ENCODE measurements around the gene SLC4A8.
"Not testable (repeated sequence)": the region's sequence is repeated elsewhere in the genome, so short reads cannot be mapped to it uniquely, and the experiment has no call there.

Gene SLC4A8

GRCh38 chr12:51482929-51483697 lies 58.5 kb downstream of the SLC4A8 start:
- DNase-seq: peak; percentile 8 to 13

GRCh38 chr12:51484119-51484518 lies 59.5 kb downstream of the SLC4A8 start:
- no peak for DNase-seq

- no peak for DNase-seq
These were observed 63.6 kb downstream of the SLC4A8 start for GRCh38 chr12:51488281-51488680.

DNA sequence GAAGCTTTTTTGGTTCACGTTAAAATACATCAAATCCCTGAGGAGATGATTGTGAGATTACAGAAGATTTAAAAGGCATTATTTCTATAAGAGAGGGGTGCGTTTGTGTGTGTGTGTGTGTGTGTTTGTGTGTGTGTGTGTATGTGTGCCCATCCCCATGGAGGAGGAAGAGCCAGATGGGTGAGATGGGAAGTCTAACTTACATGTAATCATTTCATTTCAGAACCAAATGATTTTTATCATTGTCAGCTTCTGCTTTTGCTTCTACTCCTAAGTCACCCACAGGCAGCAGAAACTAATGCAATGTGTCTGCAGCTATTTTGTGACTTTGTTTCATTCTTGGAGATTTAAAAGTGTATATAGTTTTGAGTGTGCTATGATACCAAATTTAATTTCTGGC lies 68.7 kb downstream of the SLC4A8 start:
- no peak for DNase-seq

DNA sequence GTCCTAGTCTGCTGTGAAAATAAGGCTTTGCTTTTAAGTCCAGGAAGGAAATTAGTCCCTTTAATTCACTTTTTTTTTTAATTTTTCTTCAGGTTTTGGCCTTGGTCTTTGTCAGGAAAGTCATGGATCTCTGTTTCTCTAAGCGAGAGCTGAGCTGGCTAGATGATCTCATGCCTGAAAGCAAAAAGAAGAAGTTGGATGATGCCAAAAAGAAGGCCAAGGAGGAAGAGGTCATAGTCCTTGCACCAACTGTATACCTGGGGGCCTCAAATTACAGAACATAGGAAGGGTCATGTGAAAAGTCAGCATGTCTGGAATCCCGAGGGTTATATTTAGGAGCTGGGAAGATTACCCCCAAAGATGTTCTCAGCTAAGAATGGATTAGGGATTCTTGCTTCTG lies 72.3 kb downstream of the SLC4A8 start:
- DNase-seq: no peak

DNA sequence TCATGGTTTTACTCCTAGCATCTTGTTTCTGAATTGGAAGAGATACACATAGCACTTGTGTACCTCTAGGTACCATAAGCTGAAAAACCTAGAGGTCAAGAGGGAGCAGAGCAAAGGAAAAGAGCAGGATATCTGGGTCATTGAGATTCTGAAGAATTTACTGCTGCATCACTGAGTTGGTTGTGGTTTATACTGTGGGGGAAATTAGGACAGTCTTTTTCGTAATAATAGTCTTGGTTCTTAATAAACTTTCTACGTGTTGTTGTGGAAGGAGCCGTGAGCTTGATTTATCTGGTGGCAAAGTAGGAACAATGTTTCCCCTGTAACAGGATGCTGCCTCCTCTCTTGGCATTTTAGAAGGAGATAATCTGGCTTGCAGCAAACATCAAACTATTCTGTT lies 80.2 kb downstream of the SLC4A8 start:
- DNase-seq: no peak

GRCh38 chr12:51505360-51506105 lies 80.9 kb downstream of the SLC4A8 start:
- DNase-seq: no peak

- DNase-seq: no peak
These were observed 82.5 kb downstream of the SLC4A8 start for GRCh38 chr12:51507178-51507577.

- no peak for DNase-seq
These were observed 83.7 kb downstream of the SLC4A8 start for GRCh38 chr12:51508285-51508684.

- DNase-seq: no peak
These were observed 87.1 kb downstream of the SLC4A8 start for GRCh38 chr12:51511546-51512260.

DNA sequence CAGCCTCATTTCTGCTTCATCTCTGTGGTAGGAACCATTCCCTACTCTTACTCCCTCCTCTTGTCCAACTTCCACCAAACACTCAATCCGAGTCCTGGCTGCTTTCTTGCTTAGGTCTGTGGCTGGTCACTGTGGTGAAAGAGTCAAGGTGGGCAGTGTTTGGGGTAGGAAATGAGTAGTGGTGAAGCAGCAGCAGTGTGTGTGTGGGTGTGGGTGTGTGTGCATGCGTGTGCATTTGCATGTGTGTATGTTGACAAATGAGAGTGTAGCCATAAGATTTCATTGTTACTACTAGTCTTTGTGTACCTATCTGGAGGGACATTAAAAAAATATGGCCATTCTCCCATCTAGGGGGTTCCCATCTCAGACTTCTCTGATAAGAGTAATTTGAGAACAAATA lies 87.8 kb downstream of the SLC4A8 start:
- no peak for DNase-seq

- DNase-seq: not testable (repeated sequence)
These were observed 90.4 kb downstream of the SLC4A8 start for GRCh38 chr12:51515037-51515436.

DNA sequence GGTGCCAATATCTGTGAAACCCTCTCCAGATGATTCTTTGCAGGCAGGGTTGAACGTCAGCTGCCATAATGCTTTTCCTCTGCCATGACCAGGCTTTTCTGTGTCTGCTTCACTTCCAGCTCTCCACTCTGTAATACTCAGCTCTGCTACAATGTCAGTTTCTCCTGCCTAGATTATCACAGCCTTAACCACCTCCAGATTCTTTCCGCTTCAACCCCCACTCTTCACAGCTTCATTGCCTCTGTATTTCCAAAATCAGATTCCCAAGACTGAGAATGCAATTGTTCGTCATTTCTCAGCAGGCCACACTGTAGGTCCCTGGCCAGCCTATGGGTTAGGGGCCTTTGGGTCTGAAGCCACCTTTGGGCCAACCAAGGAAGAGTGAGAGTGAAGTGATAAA lies 92.7 kb downstream of the SLC4A8 start:
- no peak for DNase-seq

GRCh38 chr12:51517800-51518199 lies 93.2 kb downstream of the SLC4A8 start:
- DNase-seq: no peak

DNA sequence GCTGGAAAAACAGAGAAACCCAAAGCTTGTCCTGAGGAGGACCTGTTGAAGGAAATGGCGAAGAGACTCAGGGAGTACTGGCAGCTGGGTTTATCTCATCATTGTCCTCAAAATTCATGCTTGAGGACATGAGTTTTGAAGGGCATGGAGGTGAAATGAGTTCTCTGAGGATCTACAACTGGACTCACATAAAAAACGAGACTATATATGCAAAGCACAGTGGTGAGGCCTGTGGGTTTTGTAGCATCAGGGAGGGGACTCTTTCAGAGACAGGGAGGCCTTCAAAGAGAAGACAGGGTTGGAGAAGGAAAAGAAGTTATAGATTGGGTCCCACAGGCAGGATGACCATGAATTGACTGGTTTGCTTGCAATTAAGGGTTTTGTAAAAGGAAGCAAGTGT lies 95.1 kb downstream of the SLC4A8 start:
- DNase-seq: no peak

GRCh38 chr12:51520576-51521325 lies 96.1 kb downstream of the SLC4A8 start:
- DNase-seq: no peak

GRCh38 chr12:51521554-51522276 lies 97.1 kb downstream of the SLC4A8 start:
- no peak for DNase-seq

- DNase-seq: no peak
These were observed 98.1 kb downstream of the SLC4A8 start for GRCh38 chr12:51522696-51523095.

DNA sequence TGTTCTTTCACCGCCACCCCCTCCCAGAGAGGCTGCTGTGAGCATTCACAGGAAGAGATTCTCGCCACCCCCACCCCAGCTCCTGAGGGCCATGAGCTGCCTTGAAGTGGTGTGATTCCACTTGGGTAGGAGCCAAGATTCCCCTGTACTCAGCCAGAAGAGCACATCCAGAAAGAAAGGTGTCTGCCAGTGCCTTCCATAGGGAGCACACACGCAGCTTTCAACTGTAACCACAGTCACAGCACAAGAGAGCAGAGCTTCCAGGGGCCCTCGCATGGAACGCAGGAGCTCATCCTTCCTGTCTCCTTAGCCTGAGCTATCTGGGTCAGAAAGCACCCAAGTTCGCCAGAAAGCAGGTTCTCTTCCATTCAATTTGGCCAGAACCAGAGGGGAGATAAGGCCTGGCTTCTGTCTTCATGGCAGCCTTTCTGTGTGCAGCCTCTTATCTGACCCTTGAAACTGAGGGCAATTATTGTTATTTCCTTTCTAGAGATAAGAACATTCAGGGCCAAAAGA lies 99.8 kb downstream of the SLC4A8 start:
- DNase-seq: no peak

DNA sequence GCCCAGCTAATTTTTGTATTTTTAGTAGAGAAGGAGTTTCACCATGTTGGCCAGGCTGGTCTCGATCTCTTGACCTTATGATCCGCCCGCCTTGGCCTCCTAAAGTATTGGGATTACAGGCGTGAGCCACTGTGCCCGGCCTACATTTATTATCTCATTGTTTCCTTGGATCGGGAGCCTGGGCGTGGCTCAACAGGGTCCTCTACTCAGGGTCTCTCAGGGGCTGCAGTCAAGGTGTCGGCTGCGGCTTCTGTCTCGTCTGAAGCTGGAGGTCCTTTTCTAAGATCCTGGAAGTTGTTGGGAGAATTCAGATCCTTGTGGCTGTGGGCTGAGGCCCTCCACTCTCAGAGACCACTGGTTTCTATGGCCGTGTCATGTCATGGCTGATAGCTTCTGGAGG lies 100.9 kb downstream of the SLC4A8 start:
- no peak for DNase-seq

DNA sequence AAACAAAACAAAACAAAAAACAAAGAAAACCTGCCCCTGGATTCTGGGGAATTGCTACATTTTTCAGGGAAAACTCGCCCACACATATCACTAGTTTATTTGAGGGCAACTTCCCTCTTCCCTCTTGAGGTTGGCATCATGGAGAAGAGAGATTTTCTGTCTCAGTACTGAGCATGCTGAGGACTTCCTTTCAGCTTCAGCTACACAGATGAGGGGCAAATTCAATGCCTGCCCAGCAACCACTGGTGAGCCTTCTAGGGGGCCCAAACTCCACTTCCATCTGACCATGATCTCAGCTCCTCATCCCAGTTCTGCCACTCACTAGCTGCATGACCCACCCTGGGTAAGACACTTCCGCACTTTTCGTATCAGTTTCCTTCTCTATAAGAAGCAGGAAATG lies 103.3 kb downstream of the SLC4A8 start:
- DNase-seq: no peak
